ENCODE results near the gene ZFYVE16.

DNA sequence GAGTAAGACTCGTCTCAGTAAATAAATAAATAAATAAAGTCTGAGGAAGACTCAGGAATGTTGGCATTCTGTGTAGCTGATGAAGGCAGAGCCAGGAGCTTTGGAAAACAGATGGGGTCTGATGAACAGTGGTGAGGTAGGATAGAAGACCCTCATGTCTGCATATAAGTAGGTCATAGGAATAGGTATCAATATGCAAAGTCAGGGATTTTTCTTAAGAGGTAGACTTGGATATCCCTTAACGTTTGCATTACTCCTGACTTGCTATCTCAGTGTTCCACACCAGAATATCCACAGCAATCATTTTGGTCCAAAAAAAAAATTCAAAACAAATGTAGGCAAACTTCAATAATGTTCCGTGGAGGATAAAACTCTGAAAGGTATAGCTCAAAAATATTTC is 31.3 kb upstream of the ZFYVE16 start:
- TF ChIP-seq KLF1 (tag by site-specific recombination; IDR thresholded peaks at IDR 0.05) (no peak), CTCF (tag by site-specific recombination; IDR thresholded peaks at IDR 0.05) (no peak), ZNF175 (tag by site-specific recombination; IDR thresholded peaks at IDR 0.05) (no peak), ZNF624 (tag by site-specific recombination; IDR thresholded peaks at IDR 0.05) (no peak), GLI2 (tag by site-specific recombination; IDR thresholded peaks at IDR 0.05; ENCODE audit: borderline replicate concordance, low read depth) (no peak)

Data from HEK293 (cell line).